GM23248 (cell line): ENCODE data around the gene MCF2L.

ENCODE experiments used
- EZH2 ChIP-seq: fragments of 200-600 bp; sonication (generic); IDR thresholded peaks from 2 replicates; pipeline ENCODE4 v1.6.1; 2018; ENCODE audit warnings: antibody characterized with exemption, mild to moderate bottlenecking; ENCODE audit not compliant: insufficient read depth, poor library complexity, severe bottlenecking
- EZH2phosphoT487 ChIP-seq: fragments of 200-600 bp; sonication (generic); IDR thresholded peaks from 2 replicates; pipeline ENCODE4 v1.6.1; 2018; ENCODE audit warnings: antibody characterized with exemption, moderate library complexity, mild to moderate bottlenecking, low read depth; ENCODE audit not compliant: insufficient read depth

GRCh38 chr13:113076681-113077401 is 107.8 kb downstream of the MCF2L start:
- TF ChIP-seq EZH2 = no peak
- TF ChIP-seq EZH2phosphoT487 = no peak
